Lung (tissue), 16 donors: ENCODE results near the gene GUCY1A1. TPM values are rescaled to one million over a fixed set of nuclear protein-coding genes. Genes with fewer than 3 reads are reported as not detected.

Experiments used
- ATAC-seq: fragments of 200-7000 bp; cut with Tn5 transposase; one replicate; pipeline ENCODE4 v1.9.1; 2020; ENCODE audit warnings: moderate number of reproducible peaks; ENCODE audit not compliant: insufficient read depth, low FRiP score
- DNase-seq, 3 donors: peaks; one replicate each; pipeline ENCODE4 v3.0.0-alpha.2; 2013 to 2017
- H3K27ac ChIP-seq, 2 donors: one replicate each; pipeline ENCODE4 v1.5.1; 2013; ENCODE audit warnings: mild to moderate bottlenecking in 2 of 2, moderate library complexity in 2 of 2, control low read depth in 1 of 2, inconsistent platforms in 1 of 2, low read depth in 1 of 2, low read length in 1 of 2
- H3K27me3 ChIP-seq, 3 donors: one replicate each; pipeline ENCODE4 v1.5.1; 2013; ENCODE audit warnings: low read length in 2 of 3; ENCODE audit not compliant: control insufficient read depth in 3 of 3, insufficient read depth in 3 of 3
- H3K36me3 ChIP-seq, 4 donors: one replicate each; pipeline ENCODE4 v1.5.1; 2013; ENCODE audit warnings: low read length in 4 of 4, mild to moderate bottlenecking in 1 of 4, moderate library complexity in 1 of 4; ENCODE audit not compliant: control insufficient read depth in 4 of 4, insufficient read depth in 4 of 4
- H3K4me1 ChIP-seq, 5 donors: one replicate each; pipeline ENCODE4 v1.5.1; 2013; ENCODE audit warnings: low read length in 5 of 5, mild to moderate bottlenecking in 2 of 5, moderate library complexity in 1 of 5; ENCODE audit not compliant: control insufficient read depth in 5 of 5, insufficient read depth in 5 of 5
- H3K4me3 ChIP-seq: one replicate; pipeline ENCODE4 v1.5.1; 2013; ENCODE audit warnings: mild to moderate bottlenecking, control low read depth, moderate library complexity
- H3K9ac ChIP-seq, 2 donors: one replicate each; pipeline ENCODE4 v1.5.1; 2013; ENCODE audit warnings: low read length in 2 of 2, control low read depth in 1 of 2; ENCODE audit not compliant: insufficient read depth in 1 of 2
- H3K9me3 ChIP-seq, 4 donors: one replicate each; pipeline ENCODE4 v1.5.1; 2013; ENCODE audit warnings: low read length in 3 of 4, mild to moderate bottlenecking in 1 of 4, moderate library complexity in 1 of 4; ENCODE audit not compliant: control insufficient read depth in 4 of 4, insufficient read depth in 3 of 4
- WGBS, 2 donors: extraction: QIAGEN DNeasy Blood & Tissue Kit; methylation state at CpG; one replicate each; pipeline ENCODE4 v1.1.7; 2013; 5-methylcytosine and 5-hydroxymethylcytosine counted together
- long read RNA-seq, 5 donors: transcript quantifications; one replicate each; lab custom pipeline, GENCODE V29; 2026
- polyA plus RNA-seq, 2 donors: library from polyadenylated mRNA; stranded (reverse); fragments of 200-250 nt; gene quantifications; one replicate each; pipeline ENCODE4 v1.2.1, GENCODE V29; 2013
- total RNA-seq, 2 donors: library from RNA; depleted of rRNA in 1 of 2; stranded (reverse); fragments of >200 nt in 1 of 2; gene quantifications; one replicate each; pipeline ENCODE4 v1.2.1, GENCODE V29; 2014 to 2021
- TF ChIP-seq, protein P1 (sequence below): IDR thresholded peaks from 2 replicates; pipeline ENCODE4 v1.5.1; 2012; ENCODE audit warnings: mild to moderate bottlenecking; ENCODE audit errors: control extremely low read depth, extremely low read depth
- donor health status: control.
- donor health status: control.
- donor health status: Bipolar disorder and iron deficiency.
- donor health status: healthy.
- donor health status: DM: yes; HTN: yes; CAD: no.

The GUCY1A1 gene, protein sequence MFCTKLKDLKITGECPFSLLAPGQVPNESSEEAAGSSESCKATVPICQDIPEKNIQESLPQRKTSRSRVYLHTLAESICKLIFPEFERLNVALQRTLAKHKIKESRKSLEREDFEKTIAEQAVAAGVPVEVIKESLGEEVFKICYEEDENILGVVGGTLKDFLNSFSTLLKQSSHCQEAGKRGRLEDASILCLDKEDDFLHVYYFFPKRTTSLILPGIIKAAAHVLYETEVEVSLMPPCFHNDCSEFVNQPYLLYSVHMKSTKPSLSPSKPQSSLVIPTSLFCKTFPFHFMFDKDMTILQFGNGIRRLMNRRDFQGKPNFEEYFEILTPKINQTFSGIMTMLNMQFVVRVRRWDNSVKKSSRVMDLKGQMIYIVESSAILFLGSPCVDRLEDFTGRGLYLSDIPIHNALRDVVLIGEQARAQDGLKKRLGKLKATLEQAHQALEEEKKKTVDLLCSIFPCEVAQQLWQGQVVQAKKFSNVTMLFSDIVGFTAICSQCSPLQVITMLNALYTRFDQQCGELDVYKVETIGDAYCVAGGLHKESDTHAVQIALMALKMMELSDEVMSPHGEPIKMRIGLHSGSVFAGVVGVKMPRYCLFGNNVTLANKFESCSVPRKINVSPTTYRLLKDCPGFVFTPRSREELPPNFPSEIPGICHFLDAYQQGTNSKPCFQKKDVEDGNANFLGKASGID
- 100 to 1,000 TPM in 1 of 2 donors, 10 to 100 TPM in 1; 48.9 to 115 TPM for total RNA-seq
- 1 to 10 TPM; 8.0 to 8.2 TPM for polyA plus RNA-seq
- long read RNA-seq, donor 1, full-length matches to known transcripts: 15 of 49 reads
- long read RNA-seq, donor 1, partial matches to known transcripts: 34 of 49 reads
- long read RNA-seq, donor 1, other reads (novel, unspliced or antisense): 0 of 49 reads
- long read RNA-seq, donor 2, full-length matches to known transcripts: 9 of 27 reads
- long read RNA-seq, donor 2, partial matches to known transcripts: 18 of 27 reads
- long read RNA-seq, donor 2, other reads (novel, unspliced or antisense): 0 of 27 reads
- long read RNA-seq, donor 3, partial matches to known transcripts: 20 of 23 reads
- long read RNA-seq, donor 3, other reads (novel, unspliced or antisense): 0 of 23 reads
- long read RNA-seq, donor 4, partial matches to known transcripts: 16 of 20 reads
- long read RNA-seq, donor 4, other reads (novel, unspliced or antisense): 0 of 20 reads
- long read RNA-seq, donor 5, transcript GUCY1A1-205 (10 exons, 2,715 nt): major isoform, 7 of 36 reads
- long read RNA-seq, donor 5, partial matches to known transcripts: 21 of 36 reads
- long read RNA-seq, donor 5, other reads (novel, unspliced or antisense): 0 of 36 reads

DNA sequence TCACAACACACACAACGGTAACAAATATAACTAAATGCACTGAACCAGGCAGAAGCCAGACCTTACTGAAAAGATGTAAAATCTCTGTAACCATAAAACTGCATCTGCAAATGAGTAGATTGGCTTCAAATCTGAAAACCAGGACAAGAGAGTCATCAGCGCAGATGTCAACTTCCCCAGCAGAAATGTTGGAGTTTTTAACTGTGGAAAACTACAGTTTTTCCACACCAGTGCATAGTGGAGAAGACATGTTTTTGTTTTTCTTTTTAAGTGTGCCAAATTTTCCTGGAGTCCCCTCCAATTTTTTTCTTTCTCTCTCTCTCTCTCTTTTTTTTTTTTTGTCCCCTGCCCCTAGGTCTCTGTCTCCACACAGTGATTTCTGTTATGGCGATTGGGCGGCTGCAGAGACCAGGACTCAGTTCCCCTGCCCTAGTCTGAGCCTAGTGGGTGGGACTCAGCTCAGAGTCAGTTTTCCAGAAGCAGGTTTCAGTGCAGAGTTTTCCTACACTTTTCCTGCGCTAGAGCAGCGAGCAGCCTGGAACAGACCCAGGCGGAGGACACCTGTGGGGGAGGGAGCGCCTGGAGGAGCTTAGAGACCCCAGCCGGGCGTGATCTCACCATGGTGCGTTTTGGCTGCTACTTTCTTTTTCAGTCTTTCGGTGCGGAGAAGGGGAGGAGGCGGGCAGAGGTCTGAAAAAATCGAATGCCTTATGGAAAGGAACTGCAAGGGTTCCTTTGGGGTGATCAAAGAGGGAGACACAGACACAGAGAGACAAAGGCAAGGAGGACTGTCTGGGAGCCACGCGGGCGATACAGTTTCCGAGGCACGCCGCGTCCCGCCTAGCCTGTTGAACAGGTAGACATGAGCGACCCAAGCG lies at the start of gene GUCY1A1:
Gene GUCY1A1 (plus strand): TSS at position 505 of the 878 bp plus-strand sequence. CDS start 30,020 bp downstream, outside the sequence.
- Histone ChIP-seq H3K9me3 (no peaks in the 10 kb centered on the region), H3K4me1 (peaks cover 0 to 31% (median 5%) of the 10 kb centered on the region in 5 donors), H3K27ac (peak within 1 kb of the TSS; percentile 84 to 91), H3K36me3 (peaks cover 0 to 16% (median 8%) of the 10 kb centered on the region in 4 donors), H3K9ac (peak within 1 kb of the TSS; percentile 82 to 99), H3K27me3 (no peaks in the 10 kb centered on the region), H3K4me3 (peak within 1 kb of the TSS; percentile 78)
- TF ChIP-seq, protein P1, sequence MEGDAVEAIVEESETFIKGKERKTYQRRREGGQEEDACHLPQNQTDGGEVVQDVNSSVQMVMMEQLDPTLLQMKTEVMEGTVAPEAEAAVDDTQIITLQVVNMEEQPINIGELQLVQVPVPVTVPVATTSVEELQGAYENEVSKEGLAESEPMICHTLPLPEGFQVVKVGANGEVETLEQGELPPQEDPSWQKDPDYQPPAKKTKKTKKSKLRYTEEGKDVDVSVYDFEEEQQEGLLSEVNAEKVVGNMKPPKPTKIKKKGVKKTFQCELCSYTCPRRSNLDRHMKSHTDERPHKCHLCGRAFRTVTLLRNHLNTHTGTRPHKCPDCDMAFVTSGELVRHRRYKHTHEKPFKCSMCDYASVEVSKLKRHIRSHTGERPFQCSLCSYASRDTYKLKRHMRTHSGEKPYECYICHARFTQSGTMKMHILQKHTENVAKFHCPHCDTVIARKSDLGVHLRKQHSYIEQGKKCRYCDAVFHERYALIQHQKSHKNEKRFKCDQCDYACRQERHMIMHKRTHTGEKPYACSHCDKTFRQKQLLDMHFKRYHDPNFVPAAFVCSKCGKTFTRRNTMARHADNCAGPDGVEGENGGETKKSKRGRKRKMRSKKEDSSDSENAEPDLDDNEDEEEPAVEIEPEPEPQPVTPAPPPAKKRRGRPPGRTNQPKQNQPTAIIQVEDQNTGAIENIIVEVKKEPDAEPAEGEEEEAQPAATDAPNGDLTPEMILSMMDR: no peak
- ATAC-seq (peak; percentile 19), DNase-seq (peak; percentile 71 to 85 (median 80))
- WGBS, 2 donors: 5% methylated on average over 25 of the region's 25 CpGs

DNA sequence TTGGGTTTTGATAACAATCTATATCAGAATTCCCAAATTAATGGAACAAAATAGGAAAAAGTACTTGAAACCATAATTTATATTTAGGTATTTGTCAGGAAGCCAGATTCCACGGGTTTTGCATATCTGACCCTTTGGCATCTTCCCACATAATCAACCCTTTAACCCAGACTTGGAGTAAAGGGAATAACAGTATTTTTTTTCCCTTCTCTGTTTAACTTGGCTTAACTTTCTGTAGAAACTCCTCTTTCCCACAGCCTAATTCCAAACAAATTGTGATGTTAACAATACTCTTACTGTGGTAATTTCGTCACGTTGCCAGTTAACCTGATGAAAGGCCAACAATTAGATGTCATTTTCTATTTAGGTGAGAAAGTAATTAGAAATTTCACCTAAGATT lies 49.4 kb upstream of the GUCY1A1 start:
- ATAC-seq: no peak

More for the DNA sequence above, 49.4 kb upstream of the GUCY1A1 start:
- H3K36me3 ChIP-seq: no peaks in the 10 kb centered on the region
- no peak overlapping the region for H3K4me3 ChIP-seq
- WGBS, 2 donors: 54 to 79% methylated on average over 3 of the region's 3 CpGs
- no peak overlapping the region for H3K9ac ChIP-seq
- H3K4me1 ChIP-seq: peaks cover 0 to 9% (median 0%) of the 10 kb centered on the region in 5 donors
- no peak overlapping the region for H3K27ac ChIP-seq
- H3K9me3 ChIP-seq: no peaks in the 10 kb centered on the region
- no peaks in the 10 kb centered on the region for H3K27me3 ChIP-seq
- TF ChIP-seq, protein P1: no peak
- peak in 2 of 3 donors; percentile 63 to 71 for DNase-seq
